GM12892 (cell line): ENCODE measurements around the gene KAT2A.

Experiments used
- DNase-seq: peaks from one replicate; pipeline ENCODE4 v3.0.0; 2011; ENCODE audit not compliant: insufficient read length
- FAIRE-seq: peaks from 2 replicates; lab custom pipeline; 2011; peaks lifted over from hg19 to GRCh38; lab: Jason Lieb, UNC
- POLR2A ChIP-seq: IDR thresholded peaks from 2 replicates; pipeline ENCODE4 v1.6.1; 2011; ENCODE audit warnings: low read depth, low read length, control low read depth
- POLR2AphosphoS5 ChIP-seq: IDR thresholded peaks from 2 replicates; pipeline ENCODE4 v1.6.1; 2011; ENCODE audit warnings: low read depth, low read length, control low read depth
- TAF1 ChIP-seq: IDR thresholded peaks from 2 replicates; pipeline ENCODE4 v1.6.1; 2011; ENCODE audit warnings: low read depth, mild to moderate bottlenecking, control low read depth, low read length, borderline replicate concordance

The KAT2A gene

DNA sequence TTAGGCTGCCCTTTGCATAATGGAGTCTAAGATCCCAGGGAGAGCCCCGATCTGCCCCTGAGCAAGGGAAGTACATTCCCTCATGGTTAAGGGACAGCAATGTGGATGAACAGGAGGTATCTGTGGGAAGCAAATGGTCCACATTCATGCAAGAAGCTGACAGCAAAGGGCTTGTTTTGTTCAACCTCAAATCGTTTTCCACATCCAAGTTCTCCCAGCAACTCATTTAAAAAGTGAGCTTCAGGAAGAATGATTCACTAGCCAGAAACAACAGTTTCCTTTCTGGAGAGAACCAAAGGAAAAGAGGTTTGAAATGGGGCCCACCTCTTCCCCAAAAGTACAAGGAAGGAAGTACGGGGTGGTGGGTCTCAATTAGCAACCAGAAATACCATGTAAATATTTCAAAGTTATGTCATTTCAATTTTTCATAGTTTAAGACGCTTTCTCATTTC lies 10.8 kb upstream of the KAT2A start:
- DNase-seq (no peak), FAIRE-seq (no peak)
- TF ChIP-seq TAF1 (no peak), POLR2AphosphoS5 (no peak), POLR2A (no peak)

DNA sequence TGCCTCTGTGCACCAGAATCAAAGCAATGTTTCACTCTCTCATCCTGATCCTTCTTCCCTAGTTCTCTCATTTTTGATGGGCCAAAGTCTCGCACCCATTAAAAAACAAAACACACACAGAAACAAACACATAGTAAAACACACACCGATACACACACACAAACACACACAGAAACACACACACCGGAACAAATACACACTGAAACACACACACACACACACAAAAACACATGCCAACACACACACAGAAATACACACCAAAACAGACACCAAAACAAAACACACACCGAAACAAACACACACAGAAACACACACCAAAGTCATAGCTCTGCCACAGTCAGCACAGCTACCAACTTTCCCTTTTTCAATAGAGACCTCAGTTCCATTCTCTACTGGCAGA lies 10.1 kb upstream of the KAT2A start:
- TF ChIP-seq POLR2AphosphoS5 (no peak), POLR2A (no peak), TAF1 (no peak)
- DNase-seq (no peak), FAIRE-seq (no peak)

DNA sequence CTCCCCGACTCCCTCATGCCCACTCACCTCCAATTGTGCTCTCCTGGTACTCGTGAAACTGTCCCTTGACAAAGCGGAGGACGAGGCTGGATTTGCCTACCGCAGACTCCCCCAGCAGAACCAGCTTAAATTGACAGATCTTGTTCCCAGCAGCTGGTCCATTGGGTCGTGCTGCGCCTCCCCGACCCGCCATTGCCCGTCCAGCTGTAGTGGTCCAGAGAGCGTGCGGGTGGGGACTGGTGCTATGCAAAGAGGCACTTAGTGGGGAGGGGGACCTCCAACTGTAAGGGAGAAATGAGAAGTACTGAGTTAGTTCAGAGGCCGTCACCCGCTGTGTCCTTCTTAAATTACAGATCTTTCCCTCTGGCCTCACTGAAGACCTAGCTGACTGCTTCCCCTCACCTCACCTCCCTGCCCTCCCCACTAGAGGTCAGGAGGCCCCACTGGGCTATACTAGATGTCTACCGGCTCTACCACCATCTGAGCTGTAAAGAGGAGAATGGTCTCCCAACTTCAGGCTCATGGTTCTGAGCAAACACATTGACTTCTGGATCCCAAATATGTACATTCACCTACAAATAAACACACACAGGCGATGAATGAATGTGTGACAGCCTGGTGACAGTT lies 9.3 kb upstream of the KAT2A start:
- FAIRE-seq (no peak), DNase-seq (no peak)
- TF ChIP-seq POLR2A: no peak
- TF ChIP-seq POLR2AphosphoS5: no peak

DNA sequence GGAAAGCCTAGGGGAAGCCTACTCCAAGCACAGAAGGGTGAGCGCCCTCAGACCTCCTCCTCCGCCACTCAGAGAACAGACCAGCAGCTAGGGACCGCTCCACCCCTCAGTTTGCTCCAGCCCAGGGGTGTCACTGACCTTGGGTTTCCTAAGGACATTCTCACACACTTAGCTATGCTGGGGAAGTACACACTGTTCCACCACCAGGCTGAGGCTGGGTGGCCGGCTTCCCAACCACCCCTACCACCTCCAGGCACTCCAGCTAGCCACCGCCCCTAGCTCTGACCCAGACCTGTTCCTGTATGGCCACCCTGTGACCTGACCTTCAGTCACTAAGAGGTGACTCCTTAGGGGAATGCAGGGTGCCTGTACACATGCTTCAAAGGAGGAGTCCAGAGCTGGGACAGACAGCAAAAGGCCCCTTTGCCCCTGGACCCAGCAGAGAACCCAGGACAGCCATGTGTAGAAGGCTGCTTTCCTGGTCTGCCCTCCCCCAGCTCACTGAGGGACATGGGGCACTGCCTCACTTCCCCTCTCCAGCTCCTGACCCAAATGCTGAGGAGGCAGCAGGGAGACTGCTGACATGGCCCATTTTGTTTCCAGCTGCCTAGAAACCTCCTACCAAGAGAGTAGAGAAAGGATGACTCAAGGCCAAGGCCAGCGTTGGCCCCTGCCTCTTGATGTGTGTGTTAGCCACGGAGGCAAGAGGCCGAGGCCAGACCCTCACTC lies 8.1 kb upstream of the KAT2A start:
- DNase-seq (no peak), FAIRE-seq (no peak)
- no peak for TF ChIP-seq TAF1
- TF ChIP-seq POLR2A: no peak
- TF ChIP-seq POLR2AphosphoS5: no peak

DNA sequence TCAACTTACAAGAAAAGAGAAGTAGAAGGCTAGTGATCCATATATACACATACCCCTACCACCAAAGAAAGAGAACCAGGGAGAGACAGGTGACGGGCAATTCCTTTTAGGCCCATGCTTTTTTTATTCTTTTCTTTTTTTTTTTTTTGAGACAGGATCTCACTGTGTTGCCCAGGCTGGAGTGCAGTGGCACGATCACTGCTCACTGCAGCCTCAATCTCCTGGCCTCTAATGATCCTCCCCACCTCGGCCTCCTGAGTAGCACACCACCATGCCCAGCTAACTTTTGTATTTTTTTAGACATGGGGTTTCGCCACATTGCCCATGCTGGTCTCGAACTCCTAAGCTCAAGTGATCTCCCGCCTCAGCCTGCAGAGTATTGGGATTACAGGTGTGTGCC lies 6.2 kb upstream of the KAT2A start:
- no peak for TF ChIP-seq TAF1
- TF ChIP-seq POLR2A: no peak
- no peak for TF ChIP-seq POLR2AphosphoS5
- FAIRE-seq (no peak), DNase-seq (no peak)

DNA sequence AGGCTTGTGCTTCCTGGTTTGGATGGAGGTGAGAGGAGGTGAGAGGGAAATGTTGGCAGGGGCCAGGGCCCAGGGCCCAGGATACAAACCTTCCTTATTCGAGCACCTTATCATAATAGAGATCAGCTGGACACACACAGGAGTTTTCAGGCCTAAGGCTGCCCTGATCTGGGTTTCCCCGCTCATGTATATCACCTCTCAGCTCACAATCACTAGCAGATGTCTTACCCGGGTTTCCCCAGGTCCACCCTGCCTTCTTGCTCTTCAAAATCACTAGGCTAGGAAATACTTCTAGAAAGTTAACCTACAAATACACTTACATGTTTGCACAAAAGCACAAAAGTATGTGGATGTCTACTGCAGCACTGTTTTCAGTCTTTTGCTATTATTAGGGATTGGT lies 5.7 kb upstream of the KAT2A start:
- no peak for TF ChIP-seq POLR2A
- no peak for TF ChIP-seq POLR2AphosphoS5
- no peak for TF ChIP-seq TAF1
- FAIRE-seq (no peak), DNase-seq (no peak)

DNA sequence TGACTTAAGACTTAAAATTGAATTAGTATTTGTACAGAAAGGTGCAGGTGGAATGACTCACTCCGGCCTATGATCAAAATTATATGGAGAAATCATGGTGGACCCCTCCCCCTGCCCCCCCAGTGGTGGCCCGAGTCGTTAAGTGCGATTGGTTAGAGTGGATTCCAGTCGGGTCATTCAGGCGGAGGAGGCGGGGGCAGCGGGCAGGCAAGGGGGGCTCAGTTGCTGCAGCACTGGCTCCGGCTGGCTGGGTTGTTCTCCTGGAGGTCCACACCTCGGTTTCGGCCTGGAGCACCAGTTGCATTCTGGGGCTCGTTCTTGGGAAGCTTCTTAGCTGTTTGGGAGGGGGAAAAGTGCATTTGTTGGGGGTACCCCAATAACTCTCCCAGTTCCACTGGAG lies 4.4 kb upstream of the KAT2A start:
- TF ChIP-seq POLR2A: no peak
- no peak for TF ChIP-seq TAF1
- TF ChIP-seq POLR2AphosphoS5: no peak
- no peak for FAIRE-seq
- no peak for DNase-seq

DNA sequence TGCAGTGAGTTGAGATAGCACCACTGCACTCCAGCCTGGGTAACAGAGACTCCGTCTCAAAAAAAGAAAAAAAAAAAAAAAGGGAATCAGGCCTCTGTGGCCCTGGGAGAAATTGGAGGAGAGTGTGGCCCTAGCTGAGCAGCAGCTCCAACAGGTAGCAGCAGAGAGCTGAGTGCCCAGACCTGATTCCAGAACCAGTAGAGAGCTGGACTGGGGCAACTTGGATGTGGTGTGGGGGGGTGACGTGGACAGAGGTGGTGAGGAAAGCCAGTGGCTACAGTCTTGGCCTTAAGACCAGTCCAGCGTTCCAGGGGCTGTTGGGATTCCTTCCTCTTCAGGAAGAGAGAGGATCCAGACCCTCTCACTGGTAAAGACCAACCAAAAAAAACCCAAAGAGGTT lies 3.1 kb upstream of the KAT2A start:
- DNase-seq (no peak), FAIRE-seq (no peak)
- TF ChIP-seq POLR2A: no peak; the same call in 1 of the 2 replicates
- no peak for TF ChIP-seq TAF1
- no peak for TF ChIP-seq POLR2AphosphoS5

DNA sequence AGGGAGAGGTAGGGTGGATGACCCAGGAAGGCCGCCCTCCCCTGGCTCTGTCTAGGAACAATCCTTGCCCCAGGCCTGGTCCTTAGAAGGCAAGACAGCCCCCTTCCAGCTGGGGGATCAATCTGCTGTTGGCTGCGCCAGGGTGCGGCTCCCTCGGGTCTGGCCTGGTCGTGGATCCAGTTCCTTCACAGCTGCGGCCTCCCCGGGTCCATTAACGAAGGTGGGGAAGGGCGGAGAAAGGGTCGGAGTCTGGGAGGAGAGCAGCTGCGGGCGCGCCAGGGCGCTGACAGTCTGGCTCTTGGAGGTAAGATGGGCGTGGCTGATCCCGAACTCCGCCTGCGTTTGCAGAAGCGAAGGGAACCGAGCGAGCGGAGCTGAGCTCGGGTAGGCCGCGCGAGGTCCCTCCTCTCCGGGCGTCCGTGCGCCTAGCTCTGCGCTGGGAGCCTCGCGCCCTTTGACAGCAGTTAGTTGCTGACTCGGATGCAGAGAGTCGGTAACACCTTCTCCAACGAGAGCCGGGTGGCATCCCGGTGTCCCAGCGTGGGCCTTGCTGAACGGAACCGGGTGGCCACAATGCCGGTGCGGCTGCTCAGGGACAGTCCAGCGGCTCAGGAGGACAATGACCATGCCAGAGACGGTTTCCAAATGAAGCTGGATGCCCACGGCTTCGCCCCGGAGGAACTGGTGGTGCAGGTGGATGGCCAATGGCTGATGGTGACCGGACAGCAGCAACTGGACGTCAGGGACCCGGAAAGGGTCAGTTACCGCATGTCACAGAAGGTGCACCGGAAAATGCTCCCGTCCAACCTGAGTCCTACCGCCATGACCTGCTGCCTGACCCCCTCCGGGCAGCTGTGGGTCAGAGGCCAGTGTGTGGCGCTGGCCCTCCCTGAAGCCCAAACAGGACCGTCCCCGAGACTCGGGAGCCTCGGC lies 1.5 kb upstream of the KAT2A start, which contains the start of gene HSPB9:
Gene HSPB9 (plus strand): TSS at position 434 of the 933 bp plus-strand sequence. CDS start 47 bp downstream, at position 481.
- DNase-seq: no peak
- TF ChIP-seq POLR2A (no peak), TAF1 (no peak), POLR2AphosphoS5 (no peak)
- FAIRE-seq: no peak

DNA sequence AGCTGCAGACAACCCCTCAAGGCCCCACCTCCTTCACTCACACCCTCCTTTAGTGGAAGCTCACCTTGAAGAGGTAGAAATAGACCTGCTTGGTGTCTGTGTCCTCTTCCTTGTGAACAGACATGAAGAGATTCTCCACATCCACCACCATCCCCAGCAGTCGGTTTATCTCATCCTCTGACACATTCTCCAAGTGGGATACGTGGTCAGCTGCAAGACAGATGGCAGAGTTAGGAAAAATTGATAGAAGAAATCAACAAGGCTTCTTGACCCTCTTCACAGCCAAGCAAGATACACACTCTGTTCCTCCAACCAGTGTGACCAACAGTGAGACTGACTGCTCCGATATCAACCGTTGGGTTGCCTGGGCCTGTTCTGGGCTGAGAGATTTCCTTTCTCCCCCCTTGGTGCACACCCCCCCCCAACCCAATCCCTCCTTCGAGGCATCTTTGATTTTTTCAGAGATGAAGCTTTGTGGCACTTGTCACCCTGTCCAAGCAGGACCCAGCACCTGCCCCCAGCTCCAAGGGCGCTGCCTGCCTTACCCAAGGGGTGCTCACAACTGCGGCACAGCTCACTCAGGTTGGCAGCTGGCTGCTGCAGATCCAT lies 902 bp downstream of the KAT2A start:
- FAIRE-seq: peak; percentile 87
- no peak for DNase-seq
- no peak for TF ChIP-seq TAF1
- no peak for TF ChIP-seq POLR2A
- TF ChIP-seq POLR2AphosphoS5: no peak

DNA sequence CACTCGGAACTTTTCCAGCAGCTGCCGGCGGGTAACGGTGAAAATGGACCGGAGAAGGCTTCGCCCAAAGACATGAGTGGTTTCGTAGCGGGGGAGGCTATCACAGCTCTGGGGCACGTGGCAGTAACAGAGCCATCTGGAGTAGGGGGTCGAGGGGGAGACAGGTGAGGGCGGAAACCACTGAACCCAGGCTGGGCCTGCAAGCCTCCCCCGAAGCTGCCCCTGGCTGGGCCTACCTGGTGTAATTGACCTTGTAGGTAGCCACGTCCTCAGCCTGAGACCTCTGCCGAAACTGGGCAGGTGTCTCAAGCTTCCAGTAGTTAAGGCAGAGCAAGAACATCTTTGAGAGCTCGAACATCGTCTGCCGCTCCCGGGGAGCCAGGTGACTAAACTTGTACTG lies 1.9 kb downstream of the KAT2A start:
- FAIRE-seq (no peak), DNase-seq (no peak)
- TF ChIP-seq POLR2A (no peak), TAF1 (no peak), POLR2AphosphoS5 (no peak)
